Endothelial cell of umbilical vein (primary cell): ENCODE measurements around the gene TMEM186. TPM values are rescaled to one million over a fixed set of nuclear protein-coding genes. Genes with fewer than 3 reads are reported as not detected.

Experiments
- BruUV-seq: library from RNA; stranded (reverse); fragments of 400-500 nt; replicated peaks from 2 replicates; lab custom pipeline; 2021; lab: Mats Ljungman, UMichigan
- CTCF ChIA-PET: fragments of 300-600, 350-600 bp; sonication (Branson Sonifier 250); formaldehyde crosslinking; loops from one replicate; lab custom pipeline; 2021; ENCODE audit warnings: antibody characterized with exemption, inconsistent platforms; lab: Charles Lee
- POLR2A ChIA-PET: fragments of 300-600, 350-600 bp; sonication (Branson Sonifier 250); formaldehyde crosslinking; loops from one replicate; lab custom pipeline; 2021; ENCODE audit warnings: antibody characterized with exemption, inconsistent platforms; lab: Charles Lee
- DNase-seq: peaks from one replicate; pipeline ENCODE4 v3.0.0-alpha.2; 2011; ENCODE audit warnings: low read depth, low spot score
- FAIRE-seq: peaks from 2 replicates; lab custom pipeline; 2011; peaks lifted over from hg19 to GRCh38; lab: Jason Lieb, UNC
- H2AFZ ChIP-seq: 2 replicates; pipeline ENCODE4 v1.6.0; 2012; ENCODE audit warnings: low read depth, low read length, control low read depth, inconsistent platforms
- H3K27ac ChIP-seq: 2 replicates; pipeline ENCODE4 v1.5.1; 2011; ENCODE audit warnings: low read depth, mild to moderate bottlenecking, control low read depth, low read length, moderate library complexity; ENCODE audit not compliant: insufficient read depth
- H3K27me3 ChIP-seq, 2 experiments: 2 replicates each; pipeline versions ENCODE4 v1.6.0 to v1.6.1; 2011; ENCODE audit warnings: low read length in 2 of 2, mixed read lengths in 1 of 2; ENCODE audit not compliant: control insufficient read depth in 2 of 2, insufficient read depth in 2 of 2
- H3K36me3 ChIP-seq, 2 experiments: 2 replicates in 1 of 2; 3 replicates in 1 of 2; pipeline ENCODE4 v1.5.1; 2011; ENCODE audit warnings: low read length in 2 of 2, mild to moderate bottlenecking in 1 of 2, moderate library complexity in 1 of 2; ENCODE audit not compliant: control insufficient read depth in 2 of 2, insufficient read depth in 2 of 2; ENCODE audit errors: extremely low read depth in 1 of 2
- H3K4me1 ChIP-seq: 3 replicates; pipeline ENCODE4 v1.5.1; 2011; ENCODE audit warnings: mild to moderate bottlenecking, low read length; ENCODE audit not compliant: control insufficient read depth, insufficient read depth; ENCODE audit errors: extremely low read depth
- H3K4me2 ChIP-seq: 2 replicates; pipeline ENCODE4 v1.6.1; 2011; ENCODE audit warnings: low read length, control low read depth, mixed read lengths; ENCODE audit not compliant: insufficient read depth
- H3K4me3 ChIP-seq, 3 experiments: fragments of 200-600 bp in 1 of 3; sonication (generic), shearing (Covaris generic) in 1 of 3; replicated peaks in 1 of 3; 2 replicates each; pipeline ENCODE4 v1.5.1; 2011 to 2016; ENCODE audit warnings: control low read depth in 3 of 3, low read length in 3 of 3, mild to moderate bottlenecking in 2 of 3, inconsistent platforms in 1 of 3, low read depth in 1 of 3, moderate library complexity in 1 of 3; ENCODE audit not compliant: insufficient read depth in 1 of 3
- H3K79me2 ChIP-seq: 2 replicates; pipeline ENCODE4 v1.6.0; 2012; ENCODE audit warnings: low read length, inconsistent platforms; ENCODE audit not compliant: control insufficient read depth, insufficient read depth
- H3K9ac ChIP-seq: replicated peaks from 2 replicates; pipeline ENCODE3; 2011; ENCODE audit warnings: low read length, control low read depth; ENCODE audit not compliant: insufficient read depth; ENCODE audit errors: extremely low read depth
- H3K9me1 ChIP-seq: replicated peaks from 3 replicates; pipeline ENCODE4 v1.6.0; 2011; ENCODE audit warnings: mild to moderate bottlenecking, low read length; ENCODE audit not compliant: control insufficient read depth, insufficient read depth; ENCODE audit errors: extremely low read depth
- H3K9me3 ChIP-seq: replicated peaks from 2 replicates; pipeline ENCODE4 v1.5.1; 2012; ENCODE audit warnings: low read length, inconsistent platforms; ENCODE audit not compliant: control insufficient read depth, insufficient read depth
- H4K20me1 ChIP-seq: replicated peaks from 2 replicates; pipeline ENCODE3; 2011; ENCODE audit warnings: mild to moderate bottlenecking, low read length; ENCODE audit not compliant: control insufficient read depth, insufficient read depth; ENCODE audit errors: extremely low read depth
- CTCF ChIP-seq, 2 donors: IDR thresholded peaks; 1 replicate in 1 of 2; 2 replicates in 1 of 2; pipeline ENCODE4 v1.5.1; 2011; ENCODE audit warnings: low read length in 2 of 2, mild to moderate bottlenecking in 2 of 2, moderate library complexity in 2 of 2, control low read depth in 1 of 2, inconsistent platforms in 1 of 2, low read depth in 1 of 2; ENCODE audit not compliant: insufficient read depth in 1 of 2; ENCODE audit errors: extremely low read depth in 1 of 2
- EZH2 ChIP-seq: IDR thresholded peaks from 2 replicates; pipeline ENCODE4 v1.6.1; 2012; ENCODE audit warnings: borderline replicate concordance, low read depth, mild to moderate bottlenecking, moderate library complexity, low read length, inconsistent platforms; ENCODE audit not compliant: severe bottlenecking
- MAX ChIP-seq: IDR thresholded peaks from 2 replicates; pipeline ENCODE4 v1.6.1; 2011; ENCODE audit not compliant: insufficient read depth, insufficient read length
- POLR2A ChIP-seq: IDR thresholded peaks from 2 replicates; pipeline ENCODE4 v1.6.1; 2012; ENCODE audit warnings: low read depth, mild to moderate bottlenecking, control low read depth, low read length
- POLR2AphosphoS5 ChIP-seq: IDR thresholded peaks from 2 replicates; pipeline ENCODE4 v1.6.1; 2012; ENCODE audit warnings: low read depth, mild to moderate bottlenecking, control low read depth, low read length, moderate library complexity; ENCODE audit not compliant: insufficient read depth
- dilution Hi-C: fragments of 300-500 bp; cut with MboI; formaldehyde crosslinking; loops from one replicate; pipeline ENCODE4 v1.15.0; 2019; ENCODE audit warnings: low sequenced_read_pairs; ENCODE audit not compliant: extremely low pct_ligation_motif_present
- intact Hi-C: fragments of 100-400 bp; cut with micrococcal nuclease; formaldehyde crosslinking; loops from one replicate; pipeline ENCODE4 v1.10.0; 2022
- polyA plus RNA-seq, 4 experiments: library from polyadenylated mRNA; depleted of rRNA in 3 of 4; stranded (reverse) in 3 of 4; unstranded in 1 of 4; fragments of >200 nt; gene quantifications; 2 replicates each; pipeline versions ENCODE4 v1.2.1 to v1.2.3, GENCODE V29; 2011 to 2012; ENCODE audit warnings: missing spikeins in 1 of 4
- total RNA-seq: library from RNA; stranded (reverse); gene quantifications from 2 replicates; pipeline ENCODE4 v1.2.3, GENCODE V29; 2021

Gene TMEM186
- total and polyA plus RNA-seq, 2 donors (not counting 3 experiments of a cell fraction or from before 2014, with no cell fraction given), result 8.0 to 9.6 TPM

- dilution Hi-C loops, result no loop called here
- H3K4me1 ChIP-seq, result peaks cover 14% of the 10 kb centered on the region
- H3K9me1 ChIP-seq, result no peaks in the 10 kb centered on the region
- no peaks in the 10 kb centered on the region for H3K27me3 ChIP-seq
- FAIRE-seq, result no peak
- BruUV-seq, result no TSS peak
- no peak overlapping the region for H3K4me2 ChIP-seq
- DNase-seq, result no peak
- TF ChIP-seq EZH2, result no peak
- no peak for TF ChIP-seq POLR2A
- no peak for TF ChIP-seq CTCF (IDR thresholded peaks at IDR 0.05; ENCODE audit: extremely low read depth in 1 of 2, insufficient read depth in 1 of 2, low read depth in 1 of 2, low read length in 2 of 2)
- TF ChIP-seq MAX, result no peak
- no peak for TF ChIP-seq POLR2AphosphoS5
- POLR2A ChIA-PET, result no interaction called here
- peaks cover 5 to 11% of the 10 kb centered on the region in 2 experiments for H3K36me3 ChIP-seq
- H3K79me2 ChIP-seq, result peaks cover 15% of the 10 kb centered on the region
- no peak overlapping the region for H3K4me3 ChIP-seq
- H3K9ac ChIP-seq, result no peak overlapping the region
- no peak overlapping the region for H2AFZ ChIP-seq
- CTCF ChIA-PET, result interaction anchor here (1.0 to 1.1 kb wide), 2 partner anchors 47 to 49 kb away, joined by 3 read pairs; no protein-coding TSS in a partner anchor
- no peaks in the 10 kb centered on the region for H4K20me1 ChIP-seq
- intact Hi-C loops, result no loop called here
- H3K27ac ChIP-seq, result no peak overlapping the region
- no peaks in the 10 kb centered on the region for H3K9me3 ChIP-seq
These were observed 34.7 kb upstream of the TMEM186 start for GRCh38 chr16:8831871-8832716.
